NCI-H2227 (cell line): ENCODE measurements around the gene PAGR1.
A peak's percentile ranks its signal among the peaks of the same experiment; 100 is the strongest.
"Not testable (repeated sequence)": the region's sequence is repeated elsewhere in the genome, so short reads cannot be mapped to it uniquely, and the experiment has no call there.

Source experiments
- DNase-seq: peaks from one replicate; lab custom pipeline; 2025; ENCODE audit not compliant: unreplicated experiment; lab: John Stamatoyannopoulos, UW

The PAGR1 gene

DNA sequence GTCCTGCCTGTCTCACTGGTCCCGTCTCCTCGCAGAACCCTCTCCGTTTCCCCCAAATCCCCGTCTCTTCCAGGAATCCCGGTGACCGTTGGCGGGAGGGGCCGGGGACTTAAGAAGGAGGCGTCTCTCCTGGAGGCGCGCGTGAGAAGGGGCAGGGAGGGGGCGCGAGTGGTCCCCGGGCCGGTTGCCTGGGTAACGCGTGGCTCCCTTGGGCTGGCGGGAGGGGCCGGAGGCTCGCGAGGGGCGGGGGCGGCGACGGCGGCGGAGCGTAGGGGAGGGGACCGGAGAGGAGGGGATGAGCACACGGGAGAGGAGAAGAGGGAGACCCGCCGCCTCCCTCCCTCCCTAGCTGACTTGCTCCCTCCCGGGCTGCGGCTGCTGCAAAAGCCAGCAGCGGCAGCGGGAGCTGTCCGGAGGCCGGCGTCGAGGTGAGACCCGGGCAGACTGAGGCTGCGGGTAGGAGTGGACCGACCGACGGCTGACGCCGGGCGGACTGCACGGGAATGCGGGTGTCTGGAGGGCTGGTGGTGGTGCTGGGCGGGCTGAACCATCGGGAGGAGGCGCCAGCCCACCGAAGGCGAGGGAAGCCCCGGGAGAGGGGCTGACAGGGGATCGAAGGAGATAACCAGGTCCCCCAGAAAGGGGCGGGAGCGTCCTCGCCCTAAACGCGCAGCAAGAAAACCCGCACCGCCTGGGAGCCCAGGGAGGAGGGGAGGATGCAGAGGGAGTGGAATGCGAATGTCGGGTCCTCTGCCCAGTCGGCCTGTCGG, 3.9 kb upstream of the PAGR1 start, which contains the start of gene PRRT2:
Gene PRRT2, plus strand, starts transcription at position 298 of the 770 bp plus-strand sequence. CDS start 862 bp downstream, outside the sequence.
- DNase-seq = peak; percentile 94

DNA sequence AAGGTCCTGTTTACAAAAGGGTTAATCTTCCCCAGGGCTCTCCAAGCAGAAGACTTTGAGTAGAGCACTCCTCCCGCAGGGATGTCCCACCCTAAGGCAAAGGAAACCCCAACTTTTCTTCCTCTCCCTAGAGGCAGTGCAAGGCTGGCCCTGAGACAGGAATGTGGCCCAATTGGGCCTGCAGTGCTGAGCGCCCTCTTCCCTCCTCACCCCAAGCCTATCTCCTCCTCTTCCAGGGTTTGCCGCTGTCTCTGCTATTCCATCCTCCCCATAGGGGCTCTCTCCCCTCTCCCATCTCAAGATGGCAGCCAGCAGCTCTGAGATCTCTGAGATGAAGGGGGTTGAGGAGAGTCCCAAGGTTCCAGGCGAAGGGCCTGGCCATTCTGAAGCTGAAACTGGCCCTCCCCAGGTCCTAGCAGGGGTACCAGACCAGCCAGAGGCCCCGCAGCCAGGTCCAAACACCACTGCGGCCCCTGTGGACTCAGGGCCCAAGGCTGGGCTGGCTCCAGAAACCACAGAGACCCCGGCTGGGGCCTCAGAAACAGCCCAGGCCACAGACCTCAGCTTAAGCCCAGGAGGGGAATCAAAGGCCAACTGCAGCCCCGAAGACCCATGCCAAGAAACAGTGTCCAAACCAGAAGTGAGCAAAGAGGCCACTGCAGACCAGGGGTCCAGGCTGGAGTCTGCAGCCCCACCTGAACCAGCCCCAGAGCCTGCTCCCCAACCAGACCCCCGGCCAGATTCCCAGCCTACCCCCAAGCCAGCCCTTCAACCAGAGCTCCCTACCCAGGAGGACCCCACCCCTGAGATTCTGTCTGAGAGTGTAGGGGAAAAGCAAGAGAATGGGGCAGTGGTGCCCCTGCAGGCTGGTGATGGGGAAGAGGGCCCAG, 3.0 kb upstream of the PAGR1 start:
- peak; percentile 55 for DNase-seq

DNA sequence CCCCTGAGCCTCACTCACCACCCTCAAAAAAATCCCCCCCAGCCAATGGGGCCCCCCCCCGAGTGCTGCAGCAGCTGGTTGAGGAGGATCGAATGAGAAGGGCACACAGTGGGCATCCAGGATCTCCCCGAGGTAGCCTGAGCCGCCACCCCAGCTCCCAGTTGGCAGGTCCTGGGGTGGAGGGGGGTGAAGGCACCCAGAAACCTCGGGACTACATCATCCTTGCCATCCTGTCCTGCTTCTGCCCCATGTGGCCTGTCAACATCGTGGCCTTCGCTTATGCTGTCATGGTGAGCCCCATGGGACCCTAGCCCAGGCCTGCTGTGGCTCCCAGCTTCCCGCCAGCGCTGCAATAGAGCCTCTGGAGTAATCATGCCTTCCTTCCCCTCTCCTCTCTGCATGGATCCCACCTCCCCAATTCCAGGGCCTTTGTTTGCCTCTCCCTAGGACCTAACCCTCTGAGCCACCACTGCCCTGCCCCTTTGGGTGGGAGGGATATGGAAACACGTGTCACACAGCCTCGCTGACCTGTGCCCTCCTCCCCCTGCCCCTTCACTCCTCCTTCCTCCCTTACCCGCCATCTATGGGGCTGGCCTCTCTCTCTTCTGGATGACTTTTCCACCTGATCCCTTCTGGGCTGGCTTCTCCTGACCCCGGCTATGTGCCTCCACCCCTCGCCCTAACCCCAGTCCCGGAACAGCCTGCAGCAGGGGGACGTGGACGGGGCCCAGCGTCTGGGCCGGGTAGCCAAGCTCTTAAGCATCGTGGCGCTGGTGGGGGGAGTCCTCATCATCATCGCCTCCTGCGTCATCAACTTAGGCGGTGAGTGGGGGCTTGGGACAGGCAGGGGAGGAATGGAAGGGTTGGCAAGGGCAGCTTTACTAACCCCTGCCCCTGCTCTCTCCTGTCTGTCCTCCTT, 2.0 kb upstream of the PAGR1 start:
- no peak for DNase-seq

DNA sequence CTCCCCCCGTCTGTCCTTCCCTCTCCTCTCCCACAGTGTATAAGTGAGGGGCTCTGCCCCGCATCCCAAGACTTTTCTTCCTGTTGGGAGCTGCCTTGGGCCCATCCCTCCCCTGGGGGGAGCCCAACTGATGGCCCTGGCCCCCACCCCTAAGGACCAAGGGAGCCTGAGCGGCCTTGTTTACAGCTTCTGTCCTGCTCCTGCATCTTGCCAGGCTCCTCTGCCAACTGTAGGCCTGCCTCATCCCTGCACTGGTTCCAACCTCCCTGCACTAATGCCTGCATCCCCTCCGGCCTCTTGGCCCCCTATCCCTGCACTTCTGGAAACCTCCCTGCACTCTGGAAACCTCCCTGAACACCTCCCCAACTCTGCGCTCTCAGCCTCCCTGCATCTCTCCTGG, 1.4 kb upstream of the PAGR1 start:
- no peak for DNase-seq

DNA sequence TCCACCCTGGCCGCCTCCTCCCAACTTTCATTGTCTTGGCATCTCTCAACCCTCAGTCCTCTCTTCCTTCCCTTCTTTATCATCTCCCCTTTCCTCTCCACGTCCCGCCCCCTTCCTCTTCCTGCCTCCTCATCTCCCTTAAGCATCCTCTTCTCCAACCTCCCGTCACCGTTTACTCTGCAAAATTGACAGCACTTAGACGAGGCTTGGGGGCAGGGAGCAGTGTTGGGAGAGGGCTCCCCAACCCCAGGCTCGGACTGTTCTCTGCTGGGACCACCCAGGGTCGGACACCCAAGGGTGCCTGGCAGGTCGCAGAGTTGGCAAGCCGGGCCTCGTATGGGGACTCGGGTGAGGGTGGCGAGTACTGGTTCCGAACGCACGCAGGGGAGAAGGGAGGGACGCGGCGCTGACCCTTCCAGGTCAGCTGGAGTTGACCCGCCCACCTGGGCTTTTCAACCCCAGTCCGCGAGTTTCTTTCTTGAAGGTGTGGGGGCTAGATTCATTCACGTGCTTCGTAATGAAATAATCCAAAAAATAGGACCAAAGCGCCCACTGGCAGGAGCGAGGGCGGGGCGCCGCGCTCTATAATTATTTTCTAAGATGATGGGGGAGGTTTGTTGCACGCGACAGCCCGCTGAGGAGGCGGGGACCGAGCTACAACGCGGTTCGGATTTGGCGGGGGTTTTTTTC, 775 bp upstream of the PAGR1 start:
- DNase-seq = peak; percentile 88

DNA sequence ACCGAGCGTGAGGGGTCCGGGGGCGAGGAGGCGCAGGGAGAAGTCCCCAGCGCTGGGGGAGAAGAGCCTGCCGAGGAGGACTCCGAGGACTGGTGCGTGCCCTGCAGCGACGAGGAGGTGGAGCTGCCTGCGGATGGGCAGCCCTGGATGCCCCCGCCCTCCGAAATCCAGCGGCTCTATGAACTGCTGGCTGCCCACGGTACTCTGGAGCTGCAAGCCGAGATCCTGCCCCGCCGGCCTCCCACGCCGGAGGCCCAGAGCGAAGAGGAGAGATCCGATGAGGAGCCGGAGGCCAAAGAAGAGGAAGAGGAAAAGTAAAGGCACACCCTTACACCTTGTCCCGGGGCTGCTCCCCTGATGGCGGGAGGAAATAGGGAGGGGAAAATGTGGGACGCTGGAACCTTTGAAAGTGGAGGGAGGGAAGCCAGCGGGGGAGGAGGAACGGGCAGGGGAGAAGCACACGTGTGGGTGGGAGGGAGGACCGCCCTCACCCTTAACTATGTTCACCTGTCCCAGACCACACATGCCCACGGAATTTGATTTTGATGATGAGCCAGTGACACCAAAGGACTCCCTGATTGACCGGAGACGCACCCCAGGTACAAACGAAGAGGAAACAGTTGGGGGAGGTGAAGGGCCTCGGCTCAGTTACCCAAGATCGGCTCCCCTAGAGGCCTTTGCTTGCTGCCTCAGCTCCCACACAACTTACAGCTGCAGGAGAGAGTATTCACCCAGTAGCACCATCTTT, 916 bp downstream of the PAGR1 start:
- DNase-seq = peak; percentile 68

DNA sequence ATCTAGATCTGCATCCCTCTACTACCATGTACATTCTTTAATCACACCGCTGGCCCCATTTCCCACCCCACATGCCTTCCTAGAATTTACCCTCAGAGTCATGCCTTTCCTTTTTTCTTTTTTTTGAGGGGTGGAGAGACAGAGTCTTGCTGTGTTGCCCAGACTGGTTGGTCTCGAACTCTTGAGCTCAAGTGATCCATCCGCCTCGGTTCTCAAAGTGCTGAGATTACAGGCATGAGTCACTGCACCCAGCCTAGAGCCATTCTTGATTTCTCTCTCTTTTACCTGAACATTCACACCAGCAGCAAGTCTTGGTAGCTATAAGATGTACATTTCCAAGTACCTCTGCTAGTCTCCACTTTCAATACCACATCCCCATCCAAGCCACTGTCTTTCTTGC, 2.1 kb downstream of the PAGR1 start:
- no peak for DNase-seq

- no peak for DNase-seq
Measured at GRCh38 chr16:29819506-29819905, 3.6 kb downstream of the PAGR1 start.

DNA sequence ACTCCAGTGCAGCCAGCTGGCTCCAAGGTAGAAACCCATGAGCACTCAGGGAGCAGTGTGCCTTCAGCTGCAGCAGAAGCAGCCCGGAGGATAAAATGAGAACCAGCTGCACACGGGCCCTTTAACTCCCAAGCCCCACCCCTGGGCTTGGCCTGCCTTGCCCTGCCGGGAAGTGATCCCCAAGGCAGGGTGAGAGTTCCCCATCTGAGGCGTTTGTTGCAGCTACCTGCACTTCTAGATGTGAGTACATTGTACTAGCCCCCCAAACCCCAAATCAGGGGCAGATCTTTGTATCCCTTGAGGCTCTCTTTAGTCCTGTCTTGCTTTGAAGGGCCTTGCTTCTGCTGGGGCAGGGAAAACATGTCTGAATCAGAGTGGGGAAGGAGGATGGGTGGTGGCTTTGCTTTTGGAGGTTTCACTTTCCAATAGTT, 4.3 kb downstream of the PAGR1 start, which contains the start of gene MVP:
Gene MVP, plus strand, starts transcription at position 192 of the 431 bp plus-strand sequence. CDS start 10,088 bp downstream, outside the sequence.
- DNase-seq = peak; percentile 66

DNA sequence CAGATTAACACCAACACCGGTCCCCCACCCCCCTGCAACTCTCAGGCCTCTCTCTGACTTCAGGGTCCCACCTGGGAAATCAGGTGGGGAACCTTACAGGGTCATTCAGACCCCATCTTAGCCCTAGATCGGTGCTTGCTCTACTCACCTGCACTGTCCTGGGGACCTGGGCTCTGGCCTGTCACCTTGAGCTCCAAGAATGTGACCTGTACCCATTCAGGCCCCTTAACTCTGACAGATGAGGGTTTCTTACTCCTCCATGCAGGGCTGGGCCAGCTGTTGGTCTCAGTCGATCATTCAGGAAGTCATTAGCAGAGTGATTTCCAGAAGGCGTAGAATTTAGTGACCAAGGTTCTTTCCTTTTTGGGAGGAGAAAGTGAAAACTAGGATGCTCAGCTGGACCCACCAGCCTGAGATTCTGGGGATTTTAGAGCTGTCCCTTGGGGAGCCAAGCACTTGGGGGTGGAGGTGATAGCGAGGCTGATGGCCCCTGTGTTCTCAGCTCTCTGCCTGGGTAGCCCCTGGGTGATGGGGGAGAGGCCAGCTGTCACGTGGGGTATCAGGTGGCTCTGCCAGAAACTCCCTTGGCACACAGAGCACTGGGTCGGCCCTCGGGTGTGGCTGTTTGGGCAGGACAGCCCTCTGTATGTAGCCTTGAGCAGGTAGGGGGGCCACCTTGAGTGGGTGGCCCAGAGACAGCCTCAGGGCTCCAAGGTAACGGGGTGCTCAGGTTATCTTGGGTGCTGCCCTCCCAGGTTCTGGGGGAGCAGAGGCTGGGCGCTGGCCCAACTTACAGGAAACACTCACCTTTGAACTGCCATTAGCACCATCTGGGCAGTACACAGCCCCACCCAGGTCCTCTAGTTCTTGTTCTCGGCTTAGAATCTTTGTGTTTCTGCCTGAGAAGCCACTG, 5.0 kb downstream of the PAGR1 start:
- DNase-seq = no peak

- DNase-seq = no peak
Measured at GRCh38 chr16:29821643-29822115, 5.7 kb downstream of the PAGR1 start.

- DNase-seq = no peak
Measured at GRCh38 chr16:29824589-29825144, 8.7 kb downstream of the PAGR1 start.

- peak; percentile 23 for DNase-seq
Measured at GRCh38 chr16:29825145-29826044, 9.4 kb downstream of the PAGR1 start.

- DNase-seq = no peak
Measured at GRCh38 chr16:29826342-29826695, 10.4 kb downstream of the PAGR1 start.

DNA sequence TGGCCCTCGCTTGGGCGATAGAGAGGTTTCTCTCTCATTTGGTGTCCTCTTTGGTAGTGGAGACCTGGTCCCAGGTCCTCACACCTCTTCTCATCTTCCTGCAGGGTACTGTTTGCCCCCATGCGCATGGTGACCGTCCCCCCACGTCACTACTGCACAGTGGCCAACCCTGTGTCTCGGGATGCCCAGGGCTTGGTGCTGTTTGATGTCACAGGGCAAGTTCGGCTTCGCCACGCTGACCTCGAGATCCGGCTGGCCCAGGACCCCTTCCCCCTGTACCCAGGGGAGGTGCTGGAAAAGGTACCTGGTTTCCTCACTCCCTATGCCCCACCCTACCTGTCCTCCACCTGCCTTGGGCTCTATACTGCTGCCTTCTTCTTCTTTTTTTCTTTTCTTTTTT, 14.8 kb downstream of the PAGR1 start:
- DNase-seq = no peak

DNA sequence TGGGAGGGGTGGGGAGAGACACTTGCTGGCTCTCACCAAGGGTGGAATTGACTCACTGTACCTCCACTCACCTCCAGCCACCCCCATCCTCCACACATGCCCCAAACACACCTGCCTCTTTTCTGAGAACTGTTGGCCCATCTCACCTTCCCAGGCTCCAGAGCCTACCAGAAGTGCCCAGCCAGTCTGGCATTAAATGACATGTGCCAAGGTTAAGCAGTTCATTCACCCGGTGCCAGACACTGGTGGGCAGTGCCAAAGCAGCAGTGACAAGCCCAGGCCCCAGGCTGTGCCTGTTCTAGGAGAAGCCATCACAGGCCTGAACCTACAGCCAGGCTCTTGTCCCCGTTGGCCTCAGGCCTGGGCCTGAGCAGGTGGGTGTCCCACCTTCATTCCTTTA, 15.5 kb downstream of the PAGR1 start:
- no peak for DNase-seq

DNA sequence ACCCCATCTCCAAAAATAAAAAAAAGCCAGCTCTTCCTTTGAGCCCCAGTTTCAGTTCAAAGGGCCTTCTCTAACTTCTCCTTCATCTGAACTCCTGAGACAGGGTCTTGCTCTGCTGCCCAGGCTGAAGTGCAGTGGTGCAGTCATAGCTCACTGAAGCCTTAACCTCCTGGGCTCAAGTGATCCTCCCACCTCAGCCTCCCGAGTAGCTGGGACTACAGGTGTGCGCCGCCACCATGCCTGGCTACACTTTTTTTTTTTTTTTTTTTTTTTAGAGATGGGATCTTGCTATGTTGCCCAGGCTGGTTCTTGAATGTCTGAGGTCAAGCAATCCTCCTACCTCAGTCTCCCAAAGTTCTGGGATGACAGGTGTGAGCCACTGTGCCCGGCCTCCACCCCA, 17.3 kb downstream of the PAGR1 start:
- DNase-seq = not testable (repeated sequence)
